ENCODE data around the gene CCDC24. TPM values are rescaled to one million over a fixed set of nuclear protein-coding genes. Genes with fewer than 3 reads are reported as not detected.

The CCDC24 gene
- total RNA-seq, 1 donor from 2014 or later, result 3.0 TPM

- H3K4me1 Mint-ChIP-seq, result peaks cover 27% of the 10 kb centered on the region
- no peaks in the 10 kb centered on the region for H3K36me3 Mint-ChIP-seq (ENCODE audit: low read depth)
- no peaks in the 10 kb centered on the region for H3K9me3 Mint-ChIP-seq
- H3K27ac Mint-ChIP-seq, result no peak overlapping the region
- no peak overlapping the region for H3K4me3 Mint-ChIP-seq
- H3K27me3 Mint-ChIP-seq, result no peaks in the 10 kb centered on the region
- intact Hi-C loops (cut with micrococcal nuclease), result loop anchor here (5.0 to 10.0 kb wide), 3 partner anchors 269 to 1549 kb away; partner anchors contain the start of genes CFAP57, EBNA1BP2 and NASP
- DNase-seq, result no peak
Observed at GRCh38 chr1:44033756-44034155, 42.4 kb downstream of the CCDC24 start.

- Mint-ChIP-seq H3K4me3 (no peak overlapping the region), H3K27ac (no peak overlapping the region), H3K27me3 (no peaks in the 10 kb centered on the region), H3K36me3 (ENCODE audit: low read depth) (no peaks in the 10 kb centered on the region), H3K9me3 (no peaks in the 10 kb centered on the region), H3K4me1 (peaks cover 22% of the 10 kb centered on the region)
- intact Hi-C loops (cut with micrococcal nuclease), result loop anchor here (5.0 to 10.0 kb wide), 3 partner anchors 270 to 1548 kb away; partner anchors contain the start of genes CFAP57, EBNA1BP2 and NASP
- peak; percentile 55 for DNase-seq
Observed at GRCh38 chr1:44034423-44034822, 43.0 kb downstream of the CCDC24 start.

GRCh38 chr1:44034976-44035716, 43.7 kb downstream of the CCDC24 start:
- intact Hi-C loops (cut with micrococcal nuclease), result loop anchor here (5.0 to 10.0 kb wide), 3 partner anchors 270 to 1547 kb away; partner anchors contain the start of genes CFAP57, EBNA1BP2 and NASP
- Mint-ChIP-seq H3K9me3 (no peaks in the 10 kb centered on the region), H3K36me3 (ENCODE audit: low read depth) (no peaks in the 10 kb centered on the region), H3K4me1 (peaks cover 18% of the 10 kb centered on the region), H3K4me3 (no peak overlapping the region), H3K27ac (no peak overlapping the region), H3K27me3 (peaks cover 4% of the 10 kb centered on the region)
- DNase-seq, result peak; percentile 55

- peaks cover 9% of the 10 kb centered on the region for H3K27me3 Mint-ChIP-seq
Observed at GRCh38 chr1:44035726-44036408, 44.5 kb downstream of the CCDC24 start.

GRCh38 chr1:44036409-44037139, 45.2 kb downstream of the CCDC24 start:
- peak; percentile 91 for DNase-seq
- peak overlapping the region; percentile 18 for H3K27ac Mint-ChIP-seq
- no peak overlapping the region for H3K4me3 Mint-ChIP-seq
- no peaks in the 10 kb centered on the region for H3K36me3 Mint-ChIP-seq (ENCODE audit: low read depth)
- intact Hi-C loops (cut with micrococcal nuclease), result loop anchor here (1.0 to 10.0 kb wide), 3 partner anchors 31 to 508 kb away; no protein-coding TSS in a partner anchor
- H3K9me3 Mint-ChIP-seq, result no peaks in the 10 kb centered on the region
- H3K4me1 Mint-ChIP-seq, result peaks cover 14% of the 10 kb centered on the region
- peaks cover 11% of the 10 kb centered on the region for H3K27me3 Mint-ChIP-seq

More at GRCh38 chr1:44035726-44036408, 44.5 kb downstream of the CCDC24 start:
- Mint-ChIP-seq H3K36me3 (ENCODE audit: low read depth) (no peaks in the 10 kb centered on the region), H3K4me1 (peaks cover 18% of the 10 kb centered on the region), H3K4me3 (no peak overlapping the region), H3K9me3 (no peaks in the 10 kb centered on the region), H3K27ac (no peak overlapping the region)
- peak; percentile 59 for DNase-seq
- intact Hi-C loops (cut with micrococcal nuclease), result loop anchor here (1.0 to 10.0 kb wide), 3 partner anchors 31 to 507 kb away; no protein-coding TSS in a partner anchor

- Mint-ChIP-seq H3K4me1 (peaks cover 9% of the 10 kb centered on the region), H3K27me3 (peaks cover 11% of the 10 kb centered on the region), H3K9me3 (no peaks in the 10 kb centered on the region), H3K36me3 (ENCODE audit: low read depth) (no peaks in the 10 kb centered on the region), H3K4me3 (no peak overlapping the region), H3K27ac (no peak overlapping the region)
- DNase-seq, result no peak
- intact Hi-C loops (cut with micrococcal nuclease), result loop anchor here (2.0 to 10.0 kb wide), 2 partner anchors 272 to 508 kb away; no protein-coding TSS in a partner anchor
Observed at GRCh38 chr1:44037154-44037553, 45.8 kb downstream of the CCDC24 start.

- no peak for DNase-seq
- H3K9me3 Mint-ChIP-seq, result no peaks in the 10 kb centered on the region
- H3K27ac Mint-ChIP-seq, result no peak overlapping the region
- intact Hi-C loops (cut with micrococcal nuclease), result loop anchor here (10.0 kb wide), 1 partner anchor 274 kb away; no protein-coding TSS in a partner anchor
- H3K4me1 Mint-ChIP-seq, result peaks cover 2% of the 10 kb centered on the region
- H3K4me3 Mint-ChIP-seq, result no peak overlapping the region
- no peaks in the 10 kb centered on the region for H3K36me3 Mint-ChIP-seq (ENCODE audit: low read depth)
- H3K27me3 Mint-ChIP-seq, result peaks cover 11% of the 10 kb centered on the region
Observed at GRCh38 chr1:44038876-44039657, 47.7 kb downstream of the CCDC24 start.

GRCh38 chr1:44040418-44040817, 49.0 kb downstream of the CCDC24 start:
- H3K36me3 Mint-ChIP-seq (ENCODE audit: low read depth), result no peaks in the 10 kb centered on the region
- intact Hi-C loops (cut with micrococcal nuclease), result no loop called here
- peaks cover 2% of the 10 kb centered on the region for H3K4me1 Mint-ChIP-seq
- no peak overlapping the region for H3K27ac Mint-ChIP-seq
- no peak overlapping the region for H3K4me3 Mint-ChIP-seq
- H3K9me3 Mint-ChIP-seq, result no peaks in the 10 kb centered on the region
- DNase-seq, result no peak
- H3K27me3 Mint-ChIP-seq, result peaks cover 11% of the 10 kb centered on the region

- Mint-ChIP-seq H3K27ac (no peak overlapping the region), H3K4me3 (no peak overlapping the region), H3K27me3 (peaks cover 11% of the 10 kb centered on the region), H3K4me1 (peaks cover 2% of the 10 kb centered on the region), H3K36me3 (ENCODE audit: low read depth) (no peaks in the 10 kb centered on the region), H3K9me3 (no peaks in the 10 kb centered on the region)
- intact Hi-C loops (cut with micrococcal nuclease), result no loop called here
- DNase-seq, result no peak
Observed at GRCh38 chr1:44040846-44041245, 49.4 kb downstream of the CCDC24 start.

GRCh38 chr1:44043176-44044070, 52.0 kb downstream of the CCDC24 start:
- peaks cover 13% of the 10 kb centered on the region for H3K4me1 Mint-ChIP-seq
- no peak overlapping the region for H3K27ac Mint-ChIP-seq
- no peaks in the 10 kb centered on the region for H3K9me3 Mint-ChIP-seq
- no peaks in the 10 kb centered on the region for H3K36me3 Mint-ChIP-seq (ENCODE audit: low read depth)
- intact Hi-C loops (cut with micrococcal nuclease), result no loop called here
- H3K4me3 Mint-ChIP-seq, result no peak overlapping the region
- DNase-seq, result no peak
- H3K27me3 Mint-ChIP-seq, result peaks cover 11% of the 10 kb centered on the region

- Mint-ChIP-seq H3K4me3 (no peak overlapping the region), H3K27me3 (peaks cover 11% of the 10 kb centered on the region), H3K9me3 (no peaks in the 10 kb centered on the region), H3K4me1 (peaks cover 19% of the 10 kb centered on the region), H3K27ac (no peak overlapping the region), H3K36me3 (ENCODE audit: low read depth) (no peaks in the 10 kb centered on the region)
- intact Hi-C loops (cut with micrococcal nuclease), result no loop called here
- DNase-seq, result no peak
Observed at GRCh38 chr1:44044071-44044801, 52.8 kb downstream of the CCDC24 start.

GRCh38 chr1:44045064-44045463, 53.7 kb downstream of the CCDC24 start:
- H3K27me3 Mint-ChIP-seq, result peaks cover 7% of the 10 kb centered on the region
- H3K4me3 Mint-ChIP-seq, result no peak overlapping the region
- peaks cover 19% of the 10 kb centered on the region for H3K4me1 Mint-ChIP-seq
- intact Hi-C loops (cut with micrococcal nuclease), result no loop called here
- no peak overlapping the region for H3K27ac Mint-ChIP-seq
- no peaks in the 10 kb centered on the region for H3K36me3 Mint-ChIP-seq (ENCODE audit: low read depth)
- H3K9me3 Mint-ChIP-seq, result no peaks in the 10 kb centered on the region
- DNase-seq, result no peak

Data from activated CD4-positive, alpha-beta T cell treated with anti-CD3 and anti-CD28 coated beads, Interleukin-2, amount 10 ng/mL, durations not matched to agents 24 days and 14 days (primary cell).